K562 (cell line): ENCODE data around the gene TSSK2. TPM values are rescaled to one million over a fixed set of nuclear protein-coding genes. Genes with fewer than 3 reads are reported as not detected.

ENCODE experiments used
- ATAC-seq: fragments of 200-7000 bp; cut with Tn5 transposase; 3 replicates; pipeline ENCODE4 v1.9.1; 2020; ENCODE audit warnings: moderate library complexity
- BruUV-seq: library from RNA; stranded (reverse); fragments of 400-500 nt; replicated peaks from 2 replicates; lab custom pipeline; 2021; lab: Mats Ljungman, UMichigan
- CTCF ChIA-PET: fragments of 300-600 bp; formaldehyde crosslinking; extraction: SDS; loops from one replicate; lab custom pipeline; 2021; ENCODE audit warnings: low intra/inter-chr PET ratio; lab: Yijun Ruan, JAX
- POLR2A ChIA-PET: fragments of 300-600, 350-650 bp; sonication (Branson Sonifier 250); formaldehyde crosslinking; extraction: SDS; loops from one replicate; lab custom pipeline; 2021; ENCODE audit warnings: antibody characterized with exemption, inconsistent platforms; lab: Yijun Ruan, JAX
- DNase-seq, 4 experiments: peaks; one replicate each; pipeline versions ENCODE4 v3.0.0 to v3.0.0-alpha.2; 2011 to 2018; ENCODE audit warnings: low spot score in 3 of 4, mixed read lengths in 3 of 4; ENCODE audit errors: extremely low read depth in 1 of 4
- FAIRE-seq: peaks from 2 replicates; lab custom pipeline; 2011; peaks lifted over from hg19 to GRCh38; lab: Jason Lieb, UNC
- H2AFZ ChIP-seq: 2 replicates; pipeline ENCODE4 v1.6.0; 2011; ENCODE audit warnings: low read depth, low read length, control low read depth, inconsistent platforms
- H3K27ac ChIP-seq: fragments of 200-600 bp; 3 replicates; pipeline ENCODE4 v1.8.0; 2011; ENCODE audit warnings: low read depth, mild to moderate bottlenecking, control low read depth, inconsistent platforms, low read length, moderate library complexity, mixed read lengths; ENCODE audit errors: extremely low read depth
- H3K27me3 ChIP-seq, 2 experiments: fragments of 300-600 bp in 1 of 2; 2 replicates in 1 of 2; 3 replicates in 1 of 2; pipeline versions ENCODE4 v1.6.0 to v1.8.0; 2011; ENCODE audit warnings: inconsistent platforms in 2 of 2, low read length in 2 of 2, mild to moderate bottlenecking in 1 of 2, mixed read lengths in 1 of 2, moderate library complexity in 1 of 2; ENCODE audit not compliant: control insufficient read depth in 2 of 2, insufficient read depth in 2 of 2
- H3K36me3 ChIP-seq: fragments of 300-600 bp; 3 replicates; pipeline ENCODE4 v1.8.0; 2011; ENCODE audit warnings: mild to moderate bottlenecking, low read length, inconsistent platforms; ENCODE audit not compliant: control insufficient read depth, insufficient read depth
- H3K4me1 ChIP-seq, 2 experiments: fragments of 200-600 bp in 1 of 2; replicated peaks in 1 of 2; 2 replicates in 1 of 2; 3 replicates in 1 of 2; pipeline versions ENCODE4 v1.5.1 to v1.8.0; 2011; ENCODE audit warnings: inconsistent platforms in 2 of 2, low read length in 2 of 2, mild to moderate bottlenecking in 1 of 2, mixed read lengths in 1 of 2, moderate library complexity in 1 of 2; ENCODE audit not compliant: control insufficient read depth in 2 of 2, insufficient read depth in 2 of 2
- H3K4me2 ChIP-seq: 2 replicates; pipeline ENCODE4 v1.6.1; 2011; ENCODE audit warnings: low read length, control low read depth, inconsistent platforms, mixed read lengths; ENCODE audit not compliant: insufficient read depth
- H3K4me3 ChIP-seq: fragments of 200-600 bp; sonication (generic), shearing (Covaris generic); 2 replicates; pipeline ENCODE4 v1.5.1; 2016; ENCODE audit warnings: control low read depth, inconsistent platforms
- H3K79me2 ChIP-seq: fragments of 200-600 bp; 3 replicates; pipeline ENCODE4 v1.8.0; 2011; ENCODE audit warnings: low read length, inconsistent platforms; ENCODE audit not compliant: control insufficient read depth, insufficient read depth
- H3K9ac ChIP-seq, 2 experiments: 2 replicates each; pipeline versions ENCODE4 v1.6.0 to v1.6.1; 2011; ENCODE audit warnings: low read depth in 2 of 2, low read length in 2 of 2, control low read depth in 1 of 2, inconsistent platforms in 1 of 2, mild to moderate bottlenecking in 1 of 2, mixed read lengths in 1 of 2; ENCODE audit not compliant: insufficient read depth in 1 of 2
- H3K9me1 ChIP-seq: one replicate; pipeline ENCODE4 v1.6.0; 2011; ENCODE audit warnings: inconsistent platforms, mild to moderate bottlenecking, low read length, moderate library complexity; ENCODE audit not compliant: control insufficient read depth, insufficient read depth
- H3K9me3 ChIP-seq: replicated peaks from 2 replicates; pipeline ENCODE4 v1.5.1; 2011; ENCODE audit warnings: low read depth, low read length, inconsistent platforms; ENCODE audit not compliant: control insufficient read depth, insufficient read depth
- H4K20me1 ChIP-seq: replicated peaks from 2 replicates; pipeline ENCODE4 v1.6.1; 2011; ENCODE audit warnings: low read length, inconsistent platforms, mixed read lengths; ENCODE audit not compliant: control insufficient read depth, insufficient read depth
- ESRRA ChIP-seq: fragments of 450-650 bp; IDR thresholded peaks from 2 replicates; pipeline ENCODE4 v1.6.1; 2014; ENCODE audit warnings: low read depth, mild to moderate bottlenecking, moderate library complexity, borderline replicate concordance
- GTF2A2 ChIP-seq: IDR thresholded peaks from 2 replicates; pipeline ENCODE4 v1.6.1; 2016; ENCODE audit warnings: mild to moderate bottlenecking, missing genetic modification characterization, missing compliant biosample characterization
- HDAC1 ChIP-seq, 2 experiments: fragments of 450-650 bp; IDR thresholded peaks; 2 replicates each; pipeline ENCODE4 v1.6.1; 2016 to 2017; ENCODE audit warnings: inconsistent platforms in 1 of 2, mild to moderate bottlenecking in 1 of 2, moderate library complexity in 1 of 2
- HMG20A ChIP-seq: fragments of 450-650 bp; formaldehyde crosslinking; conservative IDR thresholded peaks from 2 replicates; pipeline ENCODE4 v1.4.0; 2020; ENCODE audit warnings: mild to moderate bottlenecking, mixed read lengths
- KAT2B ChIP-seq: IDR thresholded peaks from one replicate; pipeline ENCODE4 v1.6.1; 2012; ENCODE audit warnings: low read depth, mild to moderate bottlenecking, control low read depth, inconsistent platforms, low read length, moderate library complexity
- MBD2 ChIP-seq: sonication (generic); IDR thresholded peaks from 2 replicates; pipeline ENCODE4 v1.6.1; 2016; ENCODE audit warnings: low read depth, borderline replicate concordance
- MLX ChIP-seq, 2 experiments: fragments of 450-650 bp in 1 of 2; sonication (generic) in 1 of 2; formaldehyde crosslinking; conservative IDR thresholded peaks; 2 replicates each; pipeline versions ENCODE4 v1.4.0 to v1.8.1; 2020 to 2022; ENCODE audit warnings: mild to moderate bottlenecking in 1 of 2, missing genetic modification reagents in 1 of 2
- PML ChIP-seq: IDR thresholded peaks from 2 replicates; pipeline ENCODE4 v1.6.1; 2012; ENCODE audit warnings: low read length, inconsistent platforms
- SMARCA5 ChIP-seq: fragments of 450-650 bp; IDR thresholded peaks from 2 replicates; pipeline ENCODE4 v1.6.1; 2016
- THRA ChIP-seq: fragments of 450-650 bp; IDR thresholded peaks from 2 replicates; pipeline ENCODE4 v1.6.1; 2017; ENCODE audit warnings: mild to moderate bottlenecking, moderate library complexity
- XRCC3 ChIP-seq: fragments of 450-650 bp; IDR thresholded peaks from 2 replicates; pipeline ENCODE4 v1.6.1; 2017; ENCODE audit warnings: mild to moderate bottlenecking, moderate library complexity
- ZFP36 ChIP-seq: fragments of 150-350 bp; IDR thresholded peaks from 2 replicates; pipeline ENCODE4 v1.6.1; 2018; ENCODE audit warnings: low read length, low read depth; ENCODE audit not compliant: partially characterized antibody
- ZKSCAN1 ChIP-seq: fragments of 150-350 bp; IDR thresholded peaks from 2 replicates; pipeline ENCODE4 v1.6.1; 2016; ENCODE audit warnings: low read depth, low read length
- ZNF184 ChIP-seq: sonication (generic); formaldehyde crosslinking; IDR thresholded peaks from 2 replicates; pipeline ENCODE4 v1.5.0; 2020; ENCODE audit warnings: missing genetic modification reagents
- WGBS: fragments of 100-300 bp; shearing (Covaris generic); methylation state at CpG from one replicate; pipeline ENCODE4 v1.1.6; 2016; ENCODE audit warnings: low coverage, mixed read lengths; ENCODE audit not compliant: insufficient coverage; ENCODE audit errors: missing lambda C conversion rate; 5-methylcytosine and 5-hydroxymethylcytosine counted together
- in situ Hi-C: fragments of 300-500 bp; cut with MboI; formaldehyde crosslinking; loops from 4 replicates; pipeline ENCODE4 v1.15.0; 2018; ENCODE audit warnings: inconsistent platforms, mixed read lengths
- intact Hi-C: fragments of 100-400 bp; cut with micrococcal nuclease; formaldehyde crosslinking; loops from 2 replicates; pipeline ENCODE4 v1.14.2; 2022
- polyA plus RNA-seq, 8 experiments: library from polyadenylated mRNA; depleted of rRNA in 4 of 8; stranded (reverse) in 5 of 8; unstranded in 3 of 8; fragments of >200 nt; fragmentation: Nextera tagmentation in 2 of 8; fragmentation: Illumina TruSeq in 1 of 8; extraction: Ambion mirVana in 2 of 8; extraction: Trizol in 1 of 8; gene quantifications; 2 replicates each; pipeline versions ENCODE4 v1.2.1 to v1.2.3, GENCODE V29; 2011 to 2014; ENCODE audit warnings: inconsistent platforms in 1 of 8, missing spikeins in 1 of 8
- total RNA-seq, 7 experiments: library from RNA; depleted of rRNA in 6 of 7; stranded (reverse); fragments of >200 nt in 6 of 7; fragmentation: Illumina TruSeq in 2 of 7; extraction: Trizol in 2 of 7; gene quantifications; 2 replicates each; pipeline versions ENCODE4 v1.2.1 to v1.2.3, GENCODE V29; 2011 to 2021; ENCODE audit warnings: low replicate concordance in 1 of 7
- TF ChIP-seq, protein P1 (sequence below): fragments of 250-450 bp; sonication (Bioruptor Pico); IDR thresholded peaks from 2 replicates; pipeline ENCODE4 v1.9.0; 2021; ENCODE audit warnings: mild to moderate bottlenecking, inconsistent platforms

The TSSK2 gene
- total and polyA plus RNA-seq, 9 of the 15 experiments (the other 6 are each of a cell fraction or from before 2014, with no cell fraction given): 0.04 TPM; not detected in 8

DNA sequence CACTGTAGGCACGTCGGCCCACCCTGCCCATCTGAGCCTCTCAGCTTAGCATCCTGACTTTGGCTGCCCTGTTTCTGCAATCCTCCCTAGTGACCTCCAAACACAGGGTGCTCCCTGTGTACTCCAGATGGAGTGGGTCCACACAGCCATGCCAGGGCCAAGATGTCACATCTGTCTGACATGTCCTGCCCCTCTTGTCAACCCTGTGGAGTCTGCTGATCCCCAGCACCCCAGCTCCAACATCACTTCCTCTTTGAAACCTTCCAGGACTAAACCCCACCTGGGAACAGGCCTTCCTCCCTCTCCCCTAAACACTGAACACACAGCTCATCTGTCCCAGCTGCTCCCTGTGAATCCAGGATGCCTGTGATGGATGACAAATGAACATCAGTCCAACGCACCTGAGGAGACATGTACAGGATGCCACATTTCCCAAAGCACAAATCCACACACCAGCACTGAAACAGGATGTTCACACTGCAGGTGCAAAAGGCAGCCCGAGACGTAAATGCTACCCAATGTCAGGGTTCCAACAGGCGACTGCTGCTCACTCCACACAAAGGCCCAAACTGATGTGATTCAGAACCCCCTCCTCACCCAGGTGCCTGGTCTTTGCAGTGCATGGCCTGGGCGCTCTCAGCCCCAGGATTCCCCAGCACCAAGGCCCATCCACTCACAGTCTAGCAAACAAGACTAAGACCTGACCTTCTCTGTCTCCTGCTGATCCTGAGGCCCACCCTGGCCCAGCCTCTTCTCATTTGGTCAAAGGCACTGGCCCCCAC lies 2.0 kb upstream of the TSSK2 start:
- no peak overlapping the region for H3K4me2 ChIP-seq
- H3K9ac ChIP-seq: peak overlapping the region in 1 of 2 experiments; percentile 39; a peak in 2 of 4 replicates
- H3K9me1 ChIP-seq: peaks cover 11% of the 10 kb centered on the region
- ChIA-PET CTCF (no interaction called here), POLR2A (interaction anchor here (0.5 to 5.0 kb wide), 8 partner anchors 11 to 589 kb away, joined by 3 to 44 read pairs (median 4); partner anchors contain the start of gene ESS2)
- in situ Hi-C loops (no loop called here), intact Hi-C loops (loop anchor here (10.0 kb wide), 1 partner anchor 496 kb away; no protein-coding TSS in a partner anchor)
- peaks cover 18 to 30% of the 10 kb centered on the region in 2 experiments; a peak in 4 of 5 replicates for H3K27me3 ChIP-seq
- H3K27ac ChIP-seq: no peak overlapping the region
- peaks cover 29% of the 10 kb centered on the region; the same call in 2 of the 3 replicates for H3K36me3 ChIP-seq
- peaks cover 0 to 39% of the 10 kb centered on the region in 2 experiments; a peak in 2 of 5 replicates for H3K4me1 ChIP-seq
- no peak for FAIRE-seq
- no peak overlapping the region for H3K4me3 ChIP-seq
- no peak overlapping the region for H2AFZ ChIP-seq
- H3K79me2 ChIP-seq: no peaks in the 10 kb centered on the region
- peaks cover 21% of the 10 kb centered on the region; the same call in 1 of the 2 replicates for H4K20me1 ChIP-seq
- H3K9me3 ChIP-seq: no peaks in the 10 kb centered on the region
- no peak for ATAC-seq
- no TSS peak for BruUV-seq
- WGBS: 30% methylated on average over 7 of the region's 7 CpGs
- DNase-seq: no peak
- TF ChIP-seq SMARCA5: no peak
- no peak for TF ChIP-seq ESRRA
- no peak for TF ChIP-seq GTF2A2 (tag)
- no peak for TF ChIP-seq KAT2B
- no peak for TF ChIP-seq XRCC3
- 0 out of 2 replicates have a peak, but pooled peaks have one; percentile 29 for TF ChIP-seq MBD2
- TF ChIP-seq ZNF184: 0 out of 2 replicates have a peak, but pooled peaks have one; percentile 23
- TF ChIP-seq HMG20A: no peak
- TF ChIP-seq ZKSCAN1: no peak
- no peak for TF ChIP-seq MLX (CRISPR knock-in tag; conservative IDR thresholded peaks at IDR 0.05)
- no peak for TF ChIP-seq THRA
- TF ChIP-seq, protein P1, sequence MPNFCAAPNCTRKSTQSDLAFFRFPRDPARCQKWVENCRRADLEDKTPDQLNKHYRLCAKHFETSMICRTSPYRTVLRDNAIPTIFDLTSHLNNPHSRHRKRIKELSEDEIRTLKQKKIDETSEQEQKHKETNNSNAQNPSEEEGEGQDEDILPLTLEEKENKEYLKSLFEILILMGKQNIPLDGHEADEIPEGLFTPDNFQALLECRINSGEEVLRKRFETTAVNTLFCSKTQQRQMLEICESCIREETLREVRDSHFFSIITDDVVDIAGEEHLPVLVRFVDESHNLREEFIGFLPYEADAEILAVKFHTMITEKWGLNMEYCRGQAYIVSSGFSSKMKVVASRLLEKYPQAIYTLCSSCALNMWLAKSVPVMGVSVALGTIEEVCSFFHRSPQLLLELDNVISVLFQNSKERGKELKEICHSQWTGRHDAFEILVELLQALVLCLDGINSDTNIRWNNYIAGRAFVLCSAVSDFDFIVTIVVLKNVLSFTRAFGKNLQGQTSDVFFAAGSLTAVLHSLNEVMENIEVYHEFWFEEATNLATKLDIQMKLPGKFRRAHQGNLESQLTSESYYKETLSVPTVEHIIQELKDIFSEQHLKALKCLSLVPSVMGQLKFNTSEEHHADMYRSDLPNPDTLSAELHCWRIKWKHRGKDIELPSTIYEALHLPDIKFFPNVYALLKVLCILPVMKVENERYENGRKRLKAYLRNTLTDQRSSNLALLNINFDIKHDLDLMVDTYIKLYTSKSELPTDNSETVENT (CRISPR knock-in tag): peak; percentile 47; the same call in 1 of the 2 replicates
- TF ChIP-seq PML: no peak
- TF ChIP-seq HDAC1 (IDR thresholded peaks at IDR 0.05): no peak
- no peak for TF ChIP-seq ZFP36
